H1 (cell line): ENCODE results near the gene RNF26.

Experiments
- CTCF ChIP-seq, 3 experiments: IDR thresholded peaks; 1 replicate in 2 of 3; 2 replicates in 1 of 3; pipeline versions ENCODE4 v1.5.1 to v1.6.1; 2011; ENCODE audit warnings: low read length in 3 of 3, mild to moderate bottlenecking in 3 of 3, inconsistent platforms in 2 of 3, low read depth in 1 of 3, moderate library complexity in 1 of 3; ENCODE audit not compliant: insufficient read depth in 1 of 3; ENCODE audit errors: control extremely low read depth in 1 of 3
- EP300 ChIP-seq, 2 experiments: IDR thresholded peaks; 1 replicate in 1 of 2; 2 replicates in 1 of 2; pipeline ENCODE4 v1.6.1; 2011 to 2012; ENCODE audit warnings: low read depth in 2 of 2, low read length in 2 of 2, mild to moderate bottlenecking in 2 of 2, borderline replicate concordance in 1 of 2, inconsistent platforms in 1 of 2, moderate library complexity in 1 of 2
- GABPA ChIP-seq: IDR thresholded peaks from 2 replicates; pipeline ENCODE4 v1.6.1; 2011; ENCODE audit warnings: mild to moderate bottlenecking, low read length, moderate library complexity, borderline replicate concordance; ENCODE audit not compliant: insufficient read depth
- MAX ChIP-seq: IDR thresholded peaks from 2 replicates; pipeline ENCODE4 v1.6.1; 2012; ENCODE audit warnings: inconsistent platforms
- POLR2A ChIP-seq, 2 experiments: IDR thresholded peaks; 1 replicate in 1 of 2; 2 replicates in 1 of 2; pipeline ENCODE4 v1.6.1; 2011; ENCODE audit warnings: low read depth in 2 of 2, low read length in 2 of 2, mild to moderate bottlenecking in 2 of 2; ENCODE audit errors: control extremely low read depth in 1 of 2
- POLR2AphosphoS5 ChIP-seq: IDR thresholded peaks from 2 replicates; pipeline ENCODE4 v1.6.1; 2011; ENCODE audit warnings: low read depth, low read length
- RFX5 ChIP-seq: IDR thresholded peaks from 2 replicates; pipeline ENCODE4 v1.6.1; 2011; ENCODE audit warnings: low read depth, low read length, improper control_type of control experiment, borderline replicate concordance
- RNF2 ChIP-seq: fragments of 200-900, 300-1000 bp; sonication (generic); IDR thresholded peaks from 2 replicates; pipeline ENCODE4 v1.7.1; 2016; ENCODE audit warnings: borderline replicate concordance, low read depth, mild to moderate bottlenecking, antibody characterized with exemption, low read length; ENCODE audit not compliant: poor library complexity, severe bottlenecking; ENCODE audit errors: missing control alignments
- TAF7 ChIP-seq: optimal IDR thresholded peaks from 2 replicates; pipeline ENCODE3; 2011; ENCODE audit warnings: low read depth, mild to moderate bottlenecking, inconsistent platforms, low read length, moderate library complexity, borderline replicate concordance
- TCF12 ChIP-seq: IDR thresholded peaks from 2 replicates; pipeline ENCODE4 v1.6.1; 2011; ENCODE audit warnings: low read depth, mild to moderate bottlenecking, low read length

- TF ChIP-seq CTCF (IDR thresholded peaks at IDR 0.05; ENCODE audit: control extremely low read depth in 1 of 3, insufficient read depth in 1 of 3, low read depth in 1 of 3, low read length in 3 of 3) (no peak), POLR2AphosphoS5 (no peak), POLR2A (IDR thresholded peaks at IDR 0.05; ENCODE audit: control extremely low read depth in 1 of 2, low read depth in 2 of 2, low read length in 2 of 2) (no peak), RFX5 (no peak), TCF12 (no peak), RNF2 (no peak), TAF7 (no peak), GABPA (no peak), EP300 (IDR thresholded peaks at IDR 0.05; ENCODE audit: borderline replicate concordance in 1 of 2, low read depth in 2 of 2, low read length in 2 of 2) (no peak), MAX (no peak)
Measured at GRCh38 chr11:119322360-119322739, 12.0 kb upstream of the RNF26 start.
